ENCODE measurements around the gene GJA4. TPM values are rescaled to one million over a fixed set of nuclear protein-coding genes. Genes with fewer than 3 reads are reported as not detected.

GJA4 gene
- total and polyA plus RNA-seq, 2 donors (not counting 3 experiments of a cell fraction or from before 2014, with no cell fraction given) = 22.1 to 175 TPM

DNA sequence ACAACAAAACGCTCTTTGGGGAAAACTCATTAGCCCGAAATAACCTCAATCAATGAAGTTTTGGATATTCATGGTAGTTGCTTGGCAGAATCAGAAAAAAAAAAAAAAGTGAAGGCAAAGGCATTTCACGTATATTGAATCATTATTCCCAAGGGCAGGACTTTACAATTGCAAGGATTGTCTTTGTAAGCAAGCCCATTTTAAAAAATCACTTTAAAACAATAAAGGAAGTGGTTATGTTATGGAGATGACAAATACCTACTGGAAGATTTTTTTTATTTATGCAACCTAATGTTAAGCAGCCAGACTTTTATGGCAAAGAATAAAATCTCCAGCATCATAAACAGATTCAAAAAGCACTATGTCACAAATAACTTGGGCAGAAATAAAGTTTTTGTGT is 23.9 kb upstream of the GJA4 start:
- DNase-seq (ENCODE audit: low read depth, low spot score) (no peak), FAIRE-seq (no peak)
- no peak overlapping the region for H3K4me3 ChIP-seq (replicated peaks in 1 of 3; ENCODE audit: insufficient read depth in 1 of 3, low read depth in 1 of 3, low read length in 3 of 3)
- H3K9ac ChIP-seq (replicated peaks; ENCODE audit: extremely low read depth, insufficient read depth, low read length) = no peak overlapping the region
- BruUV-seq (replicated peaks) = no TSS peak
- H3K27ac ChIP-seq (ENCODE audit: insufficient read depth, low read depth, low read length) = no peak overlapping the region
- no peaks in the 10 kb centered on the region for H3K9me1 ChIP-seq (replicated peaks; ENCODE audit: control insufficient read depth, extremely low read depth, insufficient read depth, low read length)
- no peak overlapping the region for H2AFZ ChIP-seq (ENCODE audit: low read depth, low read length)
- ChIA-PET POLR2A (no interaction called here), CTCF (no interaction called here)
- no peaks in the 10 kb centered on the region for H3K9me3 ChIP-seq (replicated peaks; ENCODE audit: control insufficient read depth, insufficient read depth, low read length)
- intact Hi-C loops (cut with micrococcal nuclease) (no loop called here), dilution Hi-C loops (cut with MboI; ENCODE audit: extremely low pct_ligation_motif_present, low sequenced_read_pairs) (no loop called here)
- no peaks in the 10 kb centered on the region for H3K27me3 ChIP-seq (ENCODE audit: control insufficient read depth in 2 of 2, insufficient read depth in 2 of 2, low read length in 2 of 2)
- no peaks in the 10 kb centered on the region for H4K20me1 ChIP-seq (replicated peaks; ENCODE audit: control insufficient read depth, extremely low read depth, insufficient read depth, low read length)
- no peaks in the 10 kb centered on the region for H3K4me1 ChIP-seq (ENCODE audit: control insufficient read depth, extremely low read depth, insufficient read depth, low read length)
- no peaks in the 10 kb centered on the region for H3K36me3 ChIP-seq (ENCODE audit: control insufficient read depth in 2 of 2, extremely low read depth in 1 of 2, insufficient read depth in 2 of 2, low read length in 2 of 2)
- no peak overlapping the region for H3K4me2 ChIP-seq (ENCODE audit: insufficient read depth, low read length)
- H3K79me2 ChIP-seq (ENCODE audit: control insufficient read depth, insufficient read depth, low read length) = no peaks in the 10 kb centered on the region
- TF ChIP-seq FOS (IDR thresholded peaks at IDR 0.05; ENCODE audit: borderline replicate concordance, insufficient read depth, low read length) (no peak), POLR2AphosphoS5 (IDR thresholded peaks at IDR 0.05; ENCODE audit: insufficient read depth, low read depth, low read length) (no peak), MYC (IDR thresholded peaks at IDR 0.05; ENCODE audit: low read depth, low read length) (no peak), JUN (IDR thresholded peaks at IDR 0.05; ENCODE audit: borderline replicate concordance, insufficient read depth, insufficient read length, low read depth) (no peak), EZH2 (IDR thresholded peaks at IDR 0.05; ENCODE audit: borderline replicate concordance, low read depth, low read length, severe bottlenecking) (no peak), POLR2A (IDR thresholded peaks at IDR 0.05; ENCODE audit: low read depth, low read length) (no peak), GATA2 (IDR thresholded peaks at IDR 0.05; ENCODE audit: insufficient read depth, insufficient read length, low read depth, low read length) (no peak)
- TF ChIP-seq, protein P1, sequence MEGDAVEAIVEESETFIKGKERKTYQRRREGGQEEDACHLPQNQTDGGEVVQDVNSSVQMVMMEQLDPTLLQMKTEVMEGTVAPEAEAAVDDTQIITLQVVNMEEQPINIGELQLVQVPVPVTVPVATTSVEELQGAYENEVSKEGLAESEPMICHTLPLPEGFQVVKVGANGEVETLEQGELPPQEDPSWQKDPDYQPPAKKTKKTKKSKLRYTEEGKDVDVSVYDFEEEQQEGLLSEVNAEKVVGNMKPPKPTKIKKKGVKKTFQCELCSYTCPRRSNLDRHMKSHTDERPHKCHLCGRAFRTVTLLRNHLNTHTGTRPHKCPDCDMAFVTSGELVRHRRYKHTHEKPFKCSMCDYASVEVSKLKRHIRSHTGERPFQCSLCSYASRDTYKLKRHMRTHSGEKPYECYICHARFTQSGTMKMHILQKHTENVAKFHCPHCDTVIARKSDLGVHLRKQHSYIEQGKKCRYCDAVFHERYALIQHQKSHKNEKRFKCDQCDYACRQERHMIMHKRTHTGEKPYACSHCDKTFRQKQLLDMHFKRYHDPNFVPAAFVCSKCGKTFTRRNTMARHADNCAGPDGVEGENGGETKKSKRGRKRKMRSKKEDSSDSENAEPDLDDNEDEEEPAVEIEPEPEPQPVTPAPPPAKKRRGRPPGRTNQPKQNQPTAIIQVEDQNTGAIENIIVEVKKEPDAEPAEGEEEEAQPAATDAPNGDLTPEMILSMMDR (IDR thresholded peaks at IDR 0.05; ENCODE audit: extremely low read depth in 1 of 2, insufficient read depth in 1 of 2, low read depth in 1 of 2, low read length in 2 of 2) = no peak
- TF ChIP-seq, protein P2, sequence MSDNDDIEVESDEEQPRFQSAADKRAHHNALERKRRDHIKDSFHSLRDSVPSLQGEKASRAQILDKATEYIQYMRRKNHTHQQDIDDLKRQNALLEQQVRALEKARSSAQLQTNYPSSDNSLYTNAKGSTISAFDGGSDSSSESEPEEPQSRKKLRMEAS (IDR thresholded peaks at IDR 0.05; ENCODE audit: insufficient read depth, insufficient read length) = no peak
